Panc1 (cell line): Measurements from ENCODE around the gene ZNF446.

ENCODE experiments used
- CTCF ChIP-seq: fragments of 450-650 bp; IDR thresholded peaks from 2 replicates; pipeline ENCODE4 v1.5.1; 2017; ENCODE audit warnings: mild to moderate bottlenecking
- POLR2AphosphoS5 ChIP-seq: IDR thresholded peaks from 2 replicates; pipeline ENCODE4 v1.6.1; 2012; ENCODE audit warnings: mild to moderate bottlenecking, low read depth, low read length, moderate library complexity
- REST ChIP-seq, 2 experiments: IDR thresholded peaks; 2 replicates each; pipeline ENCODE4 v1.6.1; 2011 to 2012; ENCODE audit warnings: low read depth in 2 of 2, control low read depth in 1 of 2, low read length in 1 of 2, mild to moderate bottlenecking in 1 of 2, moderate library complexity in 1 of 2; ENCODE audit not compliant: insufficient read depth in 1 of 2

DNA sequence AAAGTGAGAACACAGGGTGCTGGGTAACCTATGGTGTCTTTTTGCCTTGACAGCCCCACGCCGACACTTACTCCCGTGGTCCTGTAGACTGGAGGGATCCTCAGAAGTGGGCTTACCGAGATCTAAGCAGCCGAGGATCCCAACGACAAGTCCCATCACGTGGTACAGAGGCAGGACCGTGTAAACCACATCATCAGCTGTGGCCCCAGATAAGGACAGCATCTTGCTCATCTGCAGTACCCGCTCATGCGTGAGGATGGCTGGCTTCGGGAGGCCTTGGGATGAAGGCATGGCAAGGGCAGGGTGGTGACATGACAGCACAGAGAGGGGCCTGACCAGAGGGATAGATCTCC is 33.6 kb downstream of the ZNF446 start:
- TF ChIP-seq CTCF: no peak
- TF ChIP-seq POLR2AphosphoS5: no peak
- no peak for TF ChIP-seq REST (IDR thresholded peaks at IDR 0.05; ENCODE audit: insufficient read depth in 1 of 2, low read depth in 2 of 2, low read length in 1 of 2)
